COLO829 (cell line): ENCODE data around the gene RALGPS2.

ENCODE experiments used
- DNase-seq: peaks from one replicate; pipeline ENCODE4 v3.0.0; 2012; ENCODE audit warnings: low spot score

The RALGPS2 gene

DNA sequence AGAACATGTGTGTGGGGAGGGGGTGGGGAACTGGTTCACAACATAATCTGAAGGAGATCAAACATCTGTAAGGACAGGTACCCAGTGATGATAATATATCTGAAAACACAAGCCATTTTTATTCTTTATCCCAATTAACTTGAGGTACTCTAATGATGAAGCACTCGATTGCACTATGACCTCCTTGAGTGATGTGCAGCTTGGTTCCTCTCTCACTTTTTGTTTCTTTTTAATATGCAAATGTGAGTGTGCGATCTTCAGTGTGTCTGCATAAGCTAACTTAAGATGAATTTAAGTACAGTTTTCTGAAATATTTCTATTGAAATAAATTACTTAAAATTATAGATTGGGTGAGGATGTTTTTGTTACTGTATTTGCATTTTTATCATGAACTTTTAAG lies 196.5 kb downstream of the RALGPS2 start:
- DNase-seq: no peak

DNA sequence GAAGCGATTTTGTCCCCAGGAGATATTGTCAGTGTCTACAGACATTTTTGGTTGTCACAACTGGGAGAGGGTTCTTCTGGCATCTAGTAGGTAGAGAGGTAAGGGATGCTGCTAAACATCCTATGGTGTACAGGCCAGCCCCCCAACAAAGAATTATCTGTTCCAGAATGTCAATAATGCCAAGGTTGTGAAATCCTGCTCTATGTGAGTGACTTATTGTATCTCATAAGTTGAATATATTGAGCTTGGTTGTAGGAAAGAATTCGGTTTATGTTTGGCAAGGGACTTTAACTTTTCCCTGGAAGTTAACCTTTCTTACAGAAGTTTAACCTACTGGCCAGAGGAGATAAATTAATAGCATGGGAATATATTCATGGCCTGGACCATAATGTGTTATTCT lies 198.5 kb downstream of the RALGPS2 start:
- DNase-seq: no peak

DNA sequence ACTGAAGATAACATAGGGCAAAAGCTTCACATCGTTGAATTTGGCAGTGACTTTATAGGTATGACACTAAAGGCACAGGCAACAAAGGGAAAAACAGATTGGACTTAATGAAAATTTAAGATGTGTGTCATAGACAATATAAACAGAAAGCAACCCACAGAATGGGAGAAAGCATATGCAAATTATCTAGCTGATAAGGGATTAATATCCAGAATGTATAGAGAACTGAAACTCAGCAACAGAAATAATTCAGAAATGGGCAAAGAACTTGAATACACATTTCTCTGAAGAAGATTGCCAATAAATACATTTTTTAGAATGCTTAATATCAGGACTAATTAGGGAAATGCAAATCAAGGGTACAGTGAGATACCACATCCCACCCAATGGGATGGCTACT lies 201.0 kb downstream of the RALGPS2 start:
- no peak for DNase-seq

DNA sequence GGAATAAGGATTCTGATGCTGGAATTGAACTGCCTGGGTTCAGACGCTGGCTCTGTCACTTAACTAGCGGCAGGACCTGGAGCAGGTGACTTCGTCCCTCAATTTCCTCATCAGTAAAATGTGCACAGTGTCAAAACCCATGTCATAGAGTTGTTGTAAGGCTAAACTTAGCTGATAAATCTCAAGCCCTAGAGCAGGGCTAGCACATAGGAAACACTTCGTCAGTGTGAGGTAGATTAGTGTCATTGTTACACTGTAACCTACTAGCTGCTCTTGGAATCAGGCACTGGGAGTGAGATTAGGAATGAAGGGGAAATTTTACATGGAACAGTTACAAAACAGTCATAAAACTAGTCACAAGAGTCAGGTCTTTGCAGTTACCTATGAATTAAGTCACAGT lies 202.0 kb downstream of the RALGPS2 start:
- DNase-seq: no peak

DNA sequence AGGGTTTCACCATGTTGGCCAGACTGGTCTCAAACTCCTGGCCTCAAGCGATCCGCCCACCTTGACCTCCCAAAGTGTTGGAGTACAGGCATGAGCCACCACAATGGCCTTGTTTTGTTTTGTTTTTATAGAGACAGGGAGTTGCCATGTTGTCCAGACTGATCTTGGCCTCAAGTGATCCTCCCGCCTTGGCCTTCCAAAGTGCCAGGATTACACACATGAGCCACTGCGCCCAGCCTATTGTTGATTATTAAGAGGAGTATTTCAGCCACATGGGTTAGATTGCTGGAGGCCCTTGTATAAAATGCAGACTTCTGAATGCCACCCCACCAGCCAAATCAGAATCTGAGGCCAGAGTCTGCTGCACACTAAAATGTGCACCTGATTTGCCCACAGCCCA lies 203.0 kb downstream of the RALGPS2 start:
- no peak for DNase-seq

DNA sequence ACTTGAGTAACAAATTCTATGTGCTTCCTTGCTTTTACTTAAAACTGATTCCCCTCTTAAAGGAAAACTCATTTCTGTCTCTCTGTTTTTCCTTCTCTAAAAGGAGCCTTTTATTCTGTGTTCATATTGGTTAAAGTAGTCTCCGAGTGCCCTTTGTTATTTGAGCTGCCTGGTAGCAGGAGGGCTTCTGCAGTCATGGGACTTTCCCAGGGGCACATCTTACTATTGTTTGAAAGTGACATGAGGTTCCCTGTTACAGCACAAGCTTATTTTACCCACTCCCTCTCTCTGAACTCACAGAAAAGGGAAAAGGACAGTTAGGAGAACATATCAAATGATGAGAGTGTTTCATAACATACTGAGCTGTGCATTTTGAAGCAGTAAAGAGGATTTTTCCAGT lies 203.9 kb downstream of the RALGPS2 start:
- no peak for DNase-seq

DNA sequence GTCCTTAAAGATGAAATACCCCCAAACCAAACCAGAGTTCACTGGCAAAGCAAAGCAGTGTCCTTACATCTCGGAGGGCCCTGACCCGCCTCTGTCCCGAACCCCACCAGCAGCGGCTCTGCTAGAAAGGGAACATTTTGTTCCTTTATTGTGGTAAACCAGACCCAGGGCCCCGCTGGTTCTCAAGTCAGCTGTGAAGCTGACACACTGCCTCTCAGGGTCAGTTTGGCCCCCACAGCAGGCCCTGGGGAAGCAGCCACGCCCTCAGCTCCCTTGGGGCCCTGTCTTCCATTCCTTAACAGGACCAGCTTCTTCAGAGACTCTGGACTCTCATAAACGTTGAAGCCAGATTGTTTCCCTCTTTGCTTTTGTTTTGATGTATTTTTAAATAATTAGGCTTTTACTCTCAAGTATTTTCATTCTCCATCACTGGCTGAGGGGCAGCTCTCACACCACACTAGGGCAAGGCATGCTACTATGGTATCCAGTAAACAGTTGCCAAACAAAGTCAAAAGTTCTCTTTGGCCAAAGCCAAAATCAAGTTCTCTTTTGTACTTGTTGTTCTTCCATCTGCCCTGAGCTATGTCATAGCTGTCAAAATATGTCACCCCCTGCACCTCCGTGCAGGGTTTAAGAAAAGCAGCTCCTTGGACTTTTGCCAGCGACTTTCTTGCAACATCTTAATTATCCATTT lies 207.0 kb downstream of the RALGPS2 start:
- DNase-seq: no peak

DNA sequence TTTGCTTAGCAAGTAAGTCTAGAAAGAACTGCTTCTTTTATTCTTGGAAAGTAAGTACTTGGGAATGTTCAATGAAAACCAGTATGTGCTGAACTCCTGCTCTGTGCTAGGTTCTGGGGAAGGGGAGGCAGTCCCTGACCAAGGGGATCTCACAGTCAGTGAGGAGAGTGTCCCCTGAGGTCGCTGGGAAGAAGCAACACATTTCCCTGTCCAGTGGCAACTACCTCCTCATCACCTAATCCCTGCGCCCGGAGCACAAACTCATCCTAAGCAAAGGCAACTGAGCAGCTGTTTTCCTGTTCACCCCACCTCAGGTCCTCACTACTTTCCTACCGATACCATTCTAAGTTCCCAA lies 207.5 kb downstream of the RALGPS2 start:
- DNase-seq: no peak

DNA sequence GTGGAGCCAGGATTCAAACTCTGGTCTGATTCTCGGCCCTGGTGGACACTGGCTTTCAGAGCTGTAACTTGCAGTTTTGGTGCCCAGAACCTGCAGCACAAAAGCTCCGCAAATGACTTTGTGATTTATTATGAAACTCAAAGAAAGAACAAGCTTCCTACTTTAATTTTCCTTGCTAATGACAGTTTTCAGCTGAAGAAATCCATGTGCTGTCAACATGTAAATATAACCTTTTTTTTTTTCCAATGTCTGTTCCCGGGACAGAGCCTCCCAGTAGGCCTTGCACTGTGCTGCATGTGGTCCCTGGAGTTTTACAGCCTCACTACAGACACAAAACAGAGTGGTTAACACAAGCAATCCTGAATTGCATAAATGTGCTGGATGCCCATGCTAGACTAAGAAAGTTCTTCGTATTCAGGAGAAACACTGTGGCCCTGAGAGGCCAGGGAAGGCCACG lies 208.1 kb downstream of the RALGPS2 start:
- DNase-seq: no peak

DNA sequence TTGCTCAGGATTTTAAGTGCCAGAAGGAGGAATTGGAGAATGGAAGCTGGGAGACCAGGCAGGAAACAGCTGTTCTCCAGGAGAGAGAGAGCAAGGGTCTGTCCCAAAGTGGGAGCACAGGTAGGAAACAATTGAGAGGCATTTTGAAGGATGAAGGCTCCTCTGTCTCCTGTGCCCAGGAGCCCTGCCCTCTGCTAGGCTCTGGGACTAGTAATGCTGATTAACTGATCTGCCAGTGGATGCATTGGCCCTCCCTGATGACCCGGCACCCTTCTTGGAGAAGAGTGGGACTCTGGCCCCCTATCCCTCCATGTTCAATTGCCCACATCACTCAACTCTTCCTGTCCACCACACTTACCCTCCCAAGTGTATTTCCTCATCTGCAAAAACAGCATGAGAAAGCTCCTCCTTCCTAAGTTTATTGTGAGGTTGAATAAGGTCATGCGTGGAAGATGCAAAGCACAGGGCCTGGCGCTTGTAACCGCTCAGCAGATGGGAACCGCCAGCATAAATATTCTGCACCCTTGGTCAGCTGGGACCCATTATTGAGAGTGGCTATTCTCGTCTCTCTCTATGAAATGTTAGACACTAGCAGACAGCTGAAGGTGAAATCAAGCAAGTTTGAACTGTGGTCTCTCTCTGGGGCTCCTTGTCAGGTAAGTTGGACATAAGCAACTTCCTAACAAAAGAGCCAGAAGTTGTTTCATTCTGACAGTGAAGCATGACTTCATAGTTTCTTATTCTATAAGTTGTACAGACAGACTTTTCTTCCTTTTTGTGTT lies 208.9 kb downstream of the RALGPS2 start:
- no peak for DNase-seq

DNA sequence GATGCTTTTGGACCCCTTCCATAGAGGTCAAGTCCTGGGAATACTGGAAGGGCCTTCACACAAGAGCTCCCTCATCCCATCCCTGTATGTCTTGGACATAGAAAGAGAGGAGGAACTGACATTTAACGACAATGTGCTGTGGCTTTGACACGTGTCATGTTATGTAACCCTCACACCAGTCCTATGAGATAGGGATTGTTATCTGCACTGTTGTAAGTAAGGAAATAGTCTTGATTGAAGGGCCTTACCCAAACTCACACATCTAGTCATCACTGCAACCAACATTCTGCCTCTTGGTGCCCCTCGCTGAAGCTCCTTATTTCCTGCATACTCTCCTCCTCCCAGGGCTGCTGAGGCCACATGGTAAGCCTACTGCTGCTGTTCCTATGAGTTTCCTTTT lies 209.5 kb downstream of the RALGPS2 start:
- no peak for DNase-seq

DNA sequence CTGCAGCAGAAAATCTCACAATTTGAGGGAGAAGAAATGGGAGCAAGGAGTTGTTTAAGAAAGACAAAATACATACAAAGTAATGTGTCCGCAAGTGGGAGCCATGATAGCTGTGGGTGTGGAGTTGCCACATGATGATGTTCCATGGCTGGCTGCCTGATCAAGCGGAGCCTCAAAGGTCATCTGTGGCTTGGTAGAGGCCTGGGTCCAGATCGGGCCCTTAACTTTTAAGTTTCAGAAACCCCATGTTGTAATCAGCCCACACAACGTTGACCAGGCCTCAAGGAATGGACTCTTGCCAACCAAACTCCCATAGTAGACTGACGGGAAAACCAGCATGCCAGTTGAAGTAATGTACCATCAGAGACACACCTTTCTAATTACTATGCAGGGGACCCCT lies 210.6 kb downstream of the RALGPS2 start:
- DNase-seq: no peak

DNA sequence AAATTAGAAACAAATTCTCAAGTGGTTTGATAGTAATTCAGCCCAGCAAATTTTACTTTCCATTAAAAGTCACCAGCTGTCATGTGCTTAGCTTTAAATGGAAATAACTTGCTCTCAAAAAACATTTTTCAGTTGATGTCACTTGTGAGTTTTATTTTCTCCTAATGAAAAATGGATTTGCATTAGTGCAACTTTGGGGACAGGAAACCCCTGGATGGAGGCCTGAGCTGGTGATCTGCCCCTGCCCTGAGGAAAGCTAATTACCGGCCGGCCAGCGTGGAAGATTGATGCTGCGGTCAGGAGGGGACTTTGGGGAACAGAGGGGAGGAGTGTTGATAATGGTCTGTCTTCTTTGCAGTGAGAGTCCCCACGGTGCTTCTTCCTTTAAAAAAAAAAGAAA lies 212.7 kb downstream of the RALGPS2 start:
- DNase-seq: no peak

DNA sequence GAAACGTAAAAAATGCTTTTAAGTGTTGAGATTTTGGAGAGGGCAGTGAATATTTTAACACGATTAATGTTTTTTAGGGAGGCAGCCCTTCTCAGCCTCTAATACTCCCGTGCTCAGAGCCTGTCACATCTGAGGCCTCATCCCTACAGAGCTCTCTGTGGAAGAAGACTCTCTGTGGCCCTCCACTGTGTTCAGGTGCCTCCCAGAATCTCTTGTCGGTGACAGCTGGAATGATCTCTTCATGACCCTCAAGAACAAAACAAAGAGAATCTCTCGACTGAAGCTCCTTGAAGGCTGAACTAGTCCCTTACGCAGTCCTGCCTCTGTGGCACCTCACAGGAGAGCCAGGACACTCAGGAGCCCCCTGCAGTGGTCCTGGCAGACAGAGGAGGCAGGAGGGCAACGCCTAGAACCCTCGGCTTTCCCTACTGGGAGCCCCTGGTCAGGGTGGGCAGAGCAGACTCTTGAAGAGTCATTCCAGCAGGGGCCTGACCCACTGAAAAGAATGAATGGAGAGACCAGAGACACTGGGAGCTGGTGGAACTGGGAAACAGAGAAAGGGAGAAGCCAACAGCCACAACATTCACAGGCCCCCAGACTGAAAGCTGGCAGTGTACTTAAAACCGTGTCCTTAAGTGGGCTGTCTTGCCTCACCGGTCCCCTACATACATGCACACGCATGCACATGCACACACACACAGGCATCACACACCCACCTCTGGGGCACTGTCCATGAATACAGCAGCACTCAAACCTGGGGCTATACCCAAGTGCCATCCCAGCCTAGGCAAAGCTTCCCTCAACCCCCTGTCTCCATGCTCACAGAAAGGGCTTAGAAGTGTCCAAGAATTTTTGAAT lies 213.3 kb downstream of the RALGPS2 start:
- DNase-seq: no peak

DNA sequence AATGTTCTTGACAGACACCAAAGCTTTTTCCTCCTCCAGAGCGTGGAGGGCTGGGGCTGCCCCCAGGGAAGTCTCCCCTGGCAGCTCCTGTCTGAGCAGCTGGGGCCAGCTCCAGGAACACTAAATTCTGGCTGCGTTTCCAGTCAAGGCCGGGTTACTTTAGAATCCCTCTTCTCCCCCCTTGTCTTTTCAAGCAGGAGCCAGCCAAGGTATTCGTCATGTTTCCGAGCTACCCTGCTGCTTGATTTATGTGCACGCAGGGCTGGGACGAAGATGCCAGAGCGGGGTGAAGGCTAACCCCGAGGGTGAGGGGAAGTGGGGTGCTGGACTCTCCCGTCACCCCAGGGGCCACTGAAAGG lies 213.9 kb downstream of the RALGPS2 start:
- DNase-seq: no peak

DNA sequence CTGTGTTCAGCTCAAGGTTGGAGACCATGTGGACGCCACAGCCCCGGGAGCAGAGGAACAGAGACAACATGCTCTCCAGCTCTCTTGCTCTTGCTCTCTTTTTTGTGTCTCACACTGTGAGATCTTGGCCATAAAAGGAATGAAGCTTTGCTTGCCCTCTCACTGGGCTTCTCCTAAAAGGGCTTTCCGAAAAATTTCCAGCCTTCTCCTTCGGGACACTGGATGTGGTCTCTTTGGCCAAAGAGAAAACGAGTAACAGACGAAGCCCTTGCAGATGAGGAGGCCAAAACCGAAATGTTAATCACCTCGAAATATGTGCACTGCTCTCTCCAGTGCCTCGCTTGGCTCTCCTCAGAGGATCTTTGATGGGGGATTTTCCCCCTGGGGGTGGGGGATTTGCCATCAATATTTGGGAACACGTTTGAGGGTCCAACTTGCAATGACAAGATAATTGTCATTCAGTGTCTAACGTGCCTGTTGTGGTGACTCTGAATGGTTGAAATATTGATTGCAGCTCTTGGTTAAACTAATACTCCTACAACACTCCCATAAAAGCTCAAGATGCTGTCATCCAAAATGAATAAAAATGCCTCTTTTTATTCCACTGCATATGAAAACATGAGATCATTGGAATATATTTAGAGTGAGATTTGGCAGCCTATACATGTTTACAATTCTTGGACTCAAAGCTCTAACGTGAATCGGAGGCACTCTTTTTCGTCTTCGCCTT lies 214.5 kb downstream of the RALGPS2 start:
- no peak for DNase-seq

DNA sequence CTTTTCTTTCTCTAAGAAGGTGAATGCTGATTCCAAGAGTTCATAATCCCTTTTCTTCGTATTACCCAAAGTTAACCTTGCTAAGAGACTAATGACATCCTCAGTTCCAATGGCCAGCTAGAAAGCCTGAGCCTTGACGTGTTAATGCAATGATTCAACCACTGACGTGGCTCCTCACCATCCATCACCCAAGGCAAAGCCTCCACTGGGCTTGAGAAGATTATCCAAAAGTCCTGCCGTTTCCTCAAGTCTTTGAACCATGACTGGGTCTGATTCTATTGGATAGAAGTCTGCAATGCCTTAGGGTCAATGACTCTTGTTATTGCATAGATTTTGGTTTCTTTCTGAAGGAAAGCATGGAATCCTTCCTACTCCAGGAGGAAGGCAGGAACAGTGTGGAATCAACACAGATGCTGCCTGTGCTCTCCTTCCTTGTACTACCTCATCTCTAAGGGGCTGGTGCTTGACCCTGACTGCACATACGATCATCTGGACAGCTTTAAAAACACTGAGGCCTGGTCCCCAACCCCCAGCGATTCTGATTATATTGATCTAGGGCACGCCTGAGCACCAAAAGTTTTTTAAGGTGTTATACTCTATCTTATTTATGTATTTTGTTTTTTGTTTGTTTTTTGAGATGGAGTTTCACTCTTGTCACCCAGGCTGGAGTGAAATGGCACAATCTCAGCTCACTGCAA lies 215.2 kb downstream of the RALGPS2 start:
- no peak for DNase-seq

DNA sequence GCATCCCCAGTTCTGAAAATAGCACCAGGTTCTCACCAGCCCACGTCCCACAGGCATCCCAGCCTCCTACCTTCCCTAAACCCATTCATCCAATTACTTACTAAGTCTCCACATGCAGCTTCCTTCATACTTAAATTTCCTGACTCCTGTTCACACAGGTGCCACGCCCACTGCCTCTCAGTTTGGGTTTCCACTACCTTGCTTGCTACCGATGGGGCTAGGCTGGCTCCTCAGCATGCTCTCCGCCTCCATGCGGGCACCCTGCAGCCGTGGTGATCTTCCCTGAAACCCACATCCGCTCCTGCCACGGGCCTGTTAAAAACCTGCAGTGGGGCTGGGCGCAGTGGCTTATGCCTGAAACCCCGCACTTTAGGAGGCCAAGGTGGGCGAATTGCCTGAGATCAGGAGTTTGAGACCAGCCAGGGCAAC lies 216.2 kb downstream of the RALGPS2 start:
- DNase-seq: no peak

DNA sequence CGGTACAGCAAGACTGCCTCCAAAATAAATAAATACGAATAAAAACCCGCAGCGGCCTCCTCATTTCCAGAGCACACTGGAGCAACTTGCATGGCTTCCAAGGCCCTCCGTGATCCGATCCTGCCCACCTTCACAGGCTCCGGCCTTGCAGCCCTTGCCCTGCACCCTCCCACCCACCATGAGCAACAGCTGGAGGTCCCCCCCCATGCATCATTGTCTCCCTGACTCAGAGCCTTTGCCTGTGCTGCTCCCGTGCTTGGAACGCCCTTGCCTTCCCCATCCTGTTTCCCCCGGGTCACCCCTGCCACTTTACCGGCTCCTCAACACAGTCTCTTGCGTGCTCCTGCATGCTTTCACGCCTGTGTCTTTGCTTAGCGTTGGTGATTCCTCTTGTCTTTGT lies 216.8 kb downstream of the RALGPS2 start:
- no peak for DNase-seq

DNA sequence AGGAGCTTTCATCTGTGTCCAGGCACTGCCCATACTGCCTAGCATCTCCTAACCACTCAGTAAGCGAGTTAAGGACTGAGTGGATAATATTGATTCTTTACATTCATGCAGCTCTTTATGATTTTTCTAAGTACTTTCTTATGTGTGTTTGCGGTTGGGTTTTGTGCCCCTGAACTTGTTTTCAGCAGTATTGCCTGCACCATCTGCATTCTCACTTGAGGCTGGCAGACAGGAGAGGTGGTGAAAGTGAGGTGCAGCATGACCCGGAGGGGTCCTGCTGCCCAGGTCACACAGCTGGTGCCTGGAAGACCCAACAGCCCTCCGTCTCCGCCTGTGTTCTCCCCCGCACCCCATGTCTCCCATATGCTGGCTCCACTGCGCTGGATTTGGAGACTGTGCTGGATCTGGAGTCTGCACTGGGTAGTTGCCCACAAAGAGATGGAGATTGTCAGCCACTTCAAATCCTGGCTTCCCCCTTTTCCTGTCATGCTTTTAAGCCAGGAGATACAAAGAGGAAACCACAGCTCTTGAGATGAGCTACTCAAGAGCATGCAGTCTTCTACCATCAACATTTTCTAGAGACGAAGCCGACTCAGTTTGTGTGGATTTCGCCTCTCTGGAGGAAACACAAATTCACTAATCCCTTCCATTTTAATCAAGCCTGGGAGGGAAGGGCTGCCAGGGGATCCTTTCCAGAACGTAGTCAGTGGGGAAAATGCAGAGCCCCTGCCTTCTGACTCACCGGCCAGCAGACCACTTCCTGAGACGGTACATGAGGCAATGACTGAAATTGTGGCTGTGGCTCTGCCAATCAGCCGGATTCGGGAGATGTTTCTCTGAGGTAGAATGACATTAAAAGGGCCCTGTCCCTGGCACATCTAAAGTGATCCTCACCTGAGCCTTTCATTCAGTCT lies 217.5 kb downstream of the RALGPS2 start:
- DNase-seq: no peak

DNA sequence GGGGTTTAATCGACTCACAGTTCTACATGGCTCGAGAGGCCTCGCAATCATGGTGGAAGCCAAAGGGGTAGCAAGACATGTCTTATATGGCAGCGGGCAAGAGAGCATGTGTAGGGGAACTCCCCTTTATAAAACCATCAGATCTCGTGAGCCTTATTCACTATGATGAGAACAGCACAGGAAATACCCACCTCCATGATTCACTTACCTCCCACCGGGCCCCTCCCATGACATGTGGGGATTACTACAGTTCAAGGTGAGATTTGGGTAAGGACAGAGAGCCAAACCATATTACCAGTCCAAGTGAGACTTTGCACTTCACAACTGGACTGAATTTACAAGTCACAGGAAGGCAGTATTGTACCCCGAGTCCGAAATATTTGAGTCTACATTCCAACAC lies 219.7 kb downstream of the RALGPS2 start:
- DNase-seq: no peak
